ENCODE data around the gene CDH15. TPM values are rescaled to one million over a fixed set of nuclear protein-coding genes. Genes with fewer than 3 reads are reported as not detected.
"Not testable (repeated sequence)": the region's sequence is repeated elsewhere in the genome, so short reads cannot be mapped to it uniquely, and the experiment has no call there.

Gene CDH15
- total RNA-seq, 1 experiment from 2014 or later = 3.8 TPM

- BruUV-seq (replicated peaks) = no TSS peak
- ATAC-seq = no peak
- no peak overlapping the region for H2AFZ ChIP-seq (ENCODE audit: low read depth, low read length, poor library complexity, severe bottlenecking)
- intact Hi-C loops (cut with micrococcal nuclease) = loop anchor here (5.0 to 10.0 kb wide), 2 partner anchors 81 to 264 kb away; partner anchors contain the start of gene SPG7
- H3K4me3 ChIP-seq (replicated peaks in 1 of 2; ENCODE audit: low read depth in 1 of 2, low read length in 2 of 2) = no peak overlapping the region
- H3K9me3 ChIP-seq (ENCODE audit: control insufficient read depth in 1 of 2, insufficient read depth in 1 of 2, low read depth in 1 of 2, low read length in 2 of 2) = peaks cover 0 to 4% of the 10 kb centered on the region in 2 experiments; a peak in 1 of 4 replicates
- no peaks in the 10 kb centered on the region for H3K36me3 ChIP-seq (ENCODE audit: control insufficient read depth in 1 of 2, insufficient read depth in 2 of 2, low read length in 2 of 2)
- TF ChIP-seq YY1 (IDR thresholded peaks at IDR 0.05; ENCODE audit: extremely low read depth, insufficient replicate concordance, low read depth, low read length) (no peak), POLR2A (IDR thresholded peaks at IDR 0.05; ENCODE audit: borderline replicate concordance, extremely low read depth, insufficient read depth, insufficient read length) (no peak), RAD21 (IDR thresholded peaks at IDR 0.05; ENCODE audit: low read depth) (no peak), EZH2phosphoT487 (IDR thresholded peaks at IDR 0.05; ENCODE audit: borderline replicate concordance) (no peak)
- H3K9me2 ChIP-seq (ENCODE audit: insufficient read depth) = no peaks in the 10 kb centered on the region
- no peaks in the 10 kb centered on the region for H3K27me3 ChIP-seq (ENCODE audit: insufficient read depth, low read length)
- H3K27ac ChIP-seq (ENCODE audit: low read depth, low read length) = no peak overlapping the region
- no peak overlapping the region for H3K4me2 ChIP-seq (ENCODE audit: low read length)
- no peaks in the 10 kb centered on the region for H4K20me1 ChIP-seq (ENCODE audit: insufficient read depth)
- RAD21 ChIA-PET (ENCODE audit: low non-redundant PET in 1 of 2, low total read pairs in 2 of 2, uncharacterized antibody in 2 of 2, unreplicated experiment in 2 of 2) = no interaction called here
- DNase-seq (ENCODE audit: low read depth, low spot score) = no peak
- H3K4me1 ChIP-seq (ENCODE audit: control insufficient read depth in 1 of 2, insufficient read depth in 2 of 2, low read length in 2 of 2) = peaks cover 7 to 26% of the 10 kb centered on the region in 2 experiments; a peak in 3 of 4 replicates
- peaks cover 7% of the 10 kb centered on the region; the same call in 1 of the 2 replicates for H3K79me2 ChIP-seq (ENCODE audit: insufficient read depth, low read length)
- POLR2A ChIA-PET = no interaction called here
- no peak overlapping the region for H3K9ac ChIP-seq (ENCODE audit: low read length)
- CTCF ChIA-PET = no interaction called here
Observed at GRCh38 chr16:89243664-89244063, 72.1 kb downstream of the CDH15 start.

- H3K4me2 ChIP-seq (ENCODE audit: low read length); H3K79me2 ChIP-seq (ENCODE audit: insufficient read depth, low read length); H3K27ac ChIP-seq (ENCODE audit: low read depth, low read length); DNase-seq (ENCODE audit: low read depth, low spot score); H3K9ac ChIP-seq (ENCODE audit: low read length); ATAC-seq; H4K20me1 ChIP-seq (ENCODE audit: insufficient read depth); H3K4me3 ChIP-seq (replicated peaks in 1 of 2; ENCODE audit: low read depth in 1 of 2, low read length in 2 of 2); POLR2A ChIA-PET; CTCF ChIA-PET; H3K9me2 ChIP-seq (ENCODE audit: insufficient read depth); BruUV-seq (replicated peaks); RAD21 ChIA-PET (ENCODE audit: low non-redundant PET in 1 of 2, low total read pairs in 2 of 2, uncharacterized antibody in 2 of 2, unreplicated experiment in 2 of 2); H3K27me3 ChIP-seq (ENCODE audit: insufficient read depth, low read length); H3K36me3 ChIP-seq (ENCODE audit: control insufficient read depth in 1 of 2, insufficient read depth in 2 of 2, low read length in 2 of 2); H2AFZ ChIP-seq (ENCODE audit: low read depth, low read length, poor library complexity, severe bottlenecking); H3K9me3 ChIP-seq (ENCODE audit: control insufficient read depth in 1 of 2, insufficient read depth in 1 of 2, low read depth in 1 of 2, low read length in 2 of 2): not testable (repeated sequence)
- peaks cover 7 to 26% of the 10 kb centered on the region in 2 experiments; a peak in 3 of 4 replicates for H3K4me1 ChIP-seq (ENCODE audit: control insufficient read depth in 1 of 2, insufficient read depth in 2 of 2, low read length in 2 of 2)
- intact Hi-C loops (cut with micrococcal nuclease) = loop anchor here (5.0 to 10.0 kb wide), 2 partner anchors 81 to 263 kb away; partner anchors contain the start of gene SPG7
Observed at GRCh38 chr16:89244264-89244663, 72.7 kb downstream of the CDH15 start.

Data from HCT116 (cell line).